Esophagus muscularis mucosa (tissue), 3 donors: ENCODE results near the gene F8.

Experiments used
- POLR2A ChIP-seq: fragments of 450-650 bp; IDR thresholded peaks from one replicate; pipeline ENCODE4 v1.6.1; 2017; ENCODE audit warnings: antibody characterized with exemption, moderate library complexity, mild to moderate bottlenecking, low read depth
- POLR2AphosphoS5 ChIP-seq, 2 donors: sonication (generic); formaldehyde crosslinking; IDR thresholded peaks; one replicate each; pipeline ENCODE4 v1.6.1; 2017; ENCODE audit warnings: antibody characterized with exemption in 2 of 2
- TF ChIP-seq, protein P1 (sequence below), 3 experiments: fragments of 200-600 bp in 2 of 3; fragments of 450-650 bp in 1 of 3; sonication (generic) in 2 of 3; IDR thresholded peaks; one replicate each; pipeline ENCODE4 v1.5.1; 2017 to 2019; ENCODE audit warnings: antibody characterized with exemption in 3 of 3, mild to moderate bottlenecking in 2 of 3, moderate library complexity in 1 of 3

DNA sequence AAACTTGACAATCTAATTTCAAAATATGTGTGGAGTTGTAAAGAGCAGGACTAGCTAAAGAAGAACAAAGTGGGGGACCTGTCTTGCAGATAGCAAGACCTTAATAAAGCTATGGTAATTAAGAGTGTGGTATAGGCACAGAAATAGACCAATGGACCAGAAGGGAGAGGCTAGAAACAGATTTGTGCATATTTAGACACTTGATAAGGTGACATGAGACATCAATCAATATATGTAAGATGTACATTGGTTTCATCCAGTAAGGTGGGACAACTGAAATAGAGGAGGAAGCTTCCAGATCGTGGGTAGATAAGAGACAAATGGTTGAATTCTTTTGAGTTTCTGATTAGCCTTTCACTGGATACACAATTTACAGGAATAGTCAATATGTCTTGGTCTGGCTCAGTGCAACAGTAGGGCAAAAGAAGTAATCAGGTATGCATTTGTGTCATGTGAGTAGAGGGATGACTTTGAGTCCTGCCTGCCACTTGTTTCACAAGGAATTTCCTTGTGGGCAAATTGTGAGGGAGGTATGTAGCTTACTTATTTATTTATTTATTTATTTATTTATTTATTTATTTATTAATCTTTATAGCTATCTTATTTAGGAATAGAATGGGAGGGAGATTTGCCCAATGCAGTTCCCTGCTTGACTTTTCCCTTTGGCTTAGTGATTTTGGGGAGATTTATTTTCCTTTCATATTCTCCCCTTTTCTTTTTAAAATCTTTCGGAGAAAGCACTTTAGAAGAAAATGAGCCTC, 210.0 kb downstream of the F8 start:
- TF ChIP-seq POLR2A = no peak
- no peak for TF ChIP-seq POLR2AphosphoS5 (IDR thresholded peaks at IDR 0.05)
- TF ChIP-seq, protein P1, sequence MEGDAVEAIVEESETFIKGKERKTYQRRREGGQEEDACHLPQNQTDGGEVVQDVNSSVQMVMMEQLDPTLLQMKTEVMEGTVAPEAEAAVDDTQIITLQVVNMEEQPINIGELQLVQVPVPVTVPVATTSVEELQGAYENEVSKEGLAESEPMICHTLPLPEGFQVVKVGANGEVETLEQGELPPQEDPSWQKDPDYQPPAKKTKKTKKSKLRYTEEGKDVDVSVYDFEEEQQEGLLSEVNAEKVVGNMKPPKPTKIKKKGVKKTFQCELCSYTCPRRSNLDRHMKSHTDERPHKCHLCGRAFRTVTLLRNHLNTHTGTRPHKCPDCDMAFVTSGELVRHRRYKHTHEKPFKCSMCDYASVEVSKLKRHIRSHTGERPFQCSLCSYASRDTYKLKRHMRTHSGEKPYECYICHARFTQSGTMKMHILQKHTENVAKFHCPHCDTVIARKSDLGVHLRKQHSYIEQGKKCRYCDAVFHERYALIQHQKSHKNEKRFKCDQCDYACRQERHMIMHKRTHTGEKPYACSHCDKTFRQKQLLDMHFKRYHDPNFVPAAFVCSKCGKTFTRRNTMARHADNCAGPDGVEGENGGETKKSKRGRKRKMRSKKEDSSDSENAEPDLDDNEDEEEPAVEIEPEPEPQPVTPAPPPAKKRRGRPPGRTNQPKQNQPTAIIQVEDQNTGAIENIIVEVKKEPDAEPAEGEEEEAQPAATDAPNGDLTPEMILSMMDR (IDR thresholded peaks at IDR 0.05) = no peak
